Uterus (tissue), 2 donors: ENCODE results near the gene MAB21L4.

Experiments
- CTCF ChIP-seq, 4 experiments: fragments of 200-600 bp in 2 of 4; fragments of 450-650 bp in 2 of 4; sonication (generic) in 2 of 4; IDR thresholded peaks; one replicate each; pipeline ENCODE4 v1.5.1; 2016 to 2019; ENCODE audit warnings: antibody characterized with exemption in 4 of 4, mild to moderate bottlenecking in 2 of 4, moderate library complexity in 1 of 4
- POLR2A ChIP-seq, 2 donors: fragments of 450-650 bp; IDR thresholded peaks; one replicate each; pipeline ENCODE4 v1.6.1; 2016; ENCODE audit warnings: antibody characterized with exemption in 2 of 2, mild to moderate bottlenecking in 1 of 2, moderate library complexity in 1 of 2

- TF ChIP-seq CTCF (IDR thresholded peaks at IDR 0.05) (no peak), POLR2A (IDR thresholded peaks at IDR 0.05) (no peak)
Observed at GRCh38 chr2:240918258-240919091, 22.5 kb upstream of the MAB21L4 start.
